ENCODE measurements around the gene PDPR. TPM values are rescaled to one million over a fixed set of nuclear protein-coding genes. Genes with fewer than 3 reads are reported as not detected.
"Not testable (repeated sequence)": the region's sequence is repeated elsewhere in the genome, so short reads cannot be mapped to it uniquely, and the experiment has no call there.

PDPR gene
- total and polyA plus RNA-seq, 8 donors: 6.8 to 15.2 (median 10.5) TPM

GRCh38 chr16:70206382-70206781 lies 92.2 kb downstream of the PDPR start:
- H3K27ac ChIP-seq; DNase-seq; FAIRE-seq; H3K4me1 ChIP-seq; H3K27me3 ChIP-seq; H3K36me3 ChIP-seq; ATAC-seq; H3K4me3 ChIP-seq; H3K9me3 ChIP-seq; intact Hi-C loops (cut with DNase I): not testable (repeated sequence)
- 62 to 64% methylated on average over 3 to 6 of the region's 6 CpGs for WGBS, 2 donors

Other genes with a start within 250 kb of the PDPR start
- 1 to 10 TPM in 1 of 6 donors, under 1 TPM in 5; 0.28 to 1.6 (median 0.35) TPM for gene CLEC18A, start 163.0 kb upstream of the PDPR start, total RNA-seq
- 1 to 10 TPM; 2.2 to 5.5 TPM for gene CLEC18A, start 163.0 kb upstream of the PDPR start, polyA plus RNA-seq
- under 1 TPM in 4 of 6 donors, not detected in 2; 0.19 to 0.43 (median 0.32) TPM for gene CLEC18C, start 59.5 kb downstream of the PDPR start, total RNA-seq
- gene CLEC18C, start 59.5 kb downstream of the PDPR start, polyA plus RNA-seq: 1 to 10 TPM in 1 of 2 donors, under 1 TPM in 1; 0.35 to 1.3 TPM
- gene EXOSC6, start 137.6 kb downstream of the PDPR start, total RNA-seq: 10 to 100 TPM in 3 of 6 donors, 1 to 10 TPM in 3; 8.5 to 20.2 (median 10.4) TPM
- gene EXOSC6, start 137.6 kb downstream of the PDPR start, polyA plus RNA-seq: 10 to 100 TPM in 1 of 2 donors, 1 to 10 TPM in 1; 8.6 to 10.1 TPM
- 100 to 1,000 TPM in 1 of 6 donors, 10 to 100 TPM in 5; 32.6 to 154 (median 45.0) TPM for gene AARS1, start 175.2 kb downstream of the PDPR start, total RNA-seq
- gene AARS1, start 175.2 kb downstream of the PDPR start, polyA plus RNA-seq: 10 to 100 TPM; 29.3 to 53.2 TPM
- 10 to 100 TPM; 12.5 to 17.0 (median 13.7) TPM for gene DDX19B, start 184.9 kb downstream of the PDPR start, total RNA-seq
- gene DDX19B, start 184.9 kb downstream of the PDPR start, polyA plus RNA-seq: 10 to 100 TPM; 12.9 to 19.6 TPM
- gene DDX19A, start 232.6 kb downstream of the PDPR start, total RNA-seq: 10 to 100 TPM; 10.4 to 17.0 (median 13.3) TPM
- 10 to 100 TPM; 12.0 to 18.7 TPM for gene DDX19A, start 232.6 kb downstream of the PDPR start, polyA plus RNA-seq